HG03558 (cell line): ENCODE measurements around the gene IQGAP1.
"Not testable (repeated sequence)": the region's sequence is repeated elsewhere in the genome, so short reads cannot be mapped to it uniquely, and the experiment has no call there.

Experiments used
- ATAC-seq: cut with Tn5 transposase; IDR thresholded peaks from one replicate; pipeline ENCODE4 v1.9.1; 2021; ENCODE audit warnings: moderate number of reproducible peaks; ENCODE audit not compliant: unreplicated experiment; ENCODE audit errors: extremely low read depth

The IQGAP1 gene

GRCh38 chr15:90478846-90479481, 90.9 kb downstream of the IQGAP1 start:
- ATAC-seq = no peak

- ATAC-seq = no peak
Observed at GRCh38 chr15:90479656-90480055, 91.6 kb downstream of the IQGAP1 start.

GRCh38 chr15:90481023-90481422, 93.0 kb downstream of the IQGAP1 start:
- no peak for ATAC-seq

GRCh38 chr15:90482124-90483011, 94.3 kb downstream of the IQGAP1 start:
- ATAC-seq = no peak

- no peak for ATAC-seq
Observed at GRCh38 chr15:90483012-90483307, 94.9 kb downstream of the IQGAP1 start.

- ATAC-seq = no peak
Observed at GRCh38 chr15:90483637-90484036, 95.6 kb downstream of the IQGAP1 start.

GRCh38 chr15:90487186-90487585, 99.1 kb downstream of the IQGAP1 start:
- ATAC-seq = no peak

- no peak for ATAC-seq
Observed at GRCh38 chr15:90489514-90489913, 101.5 kb downstream of the IQGAP1 start.

- no peak for ATAC-seq
Observed at GRCh38 chr15:90489944-90490343, 101.9 kb downstream of the IQGAP1 start.

- ATAC-seq = no peak
Observed at GRCh38 chr15:90493647-90494046, 105.6 kb downstream of the IQGAP1 start.

- ATAC-seq = no peak
Observed at GRCh38 chr15:90495067-90495466, 107.0 kb downstream of the IQGAP1 start.

GRCh38 chr15:90496791-90497190, 108.7 kb downstream of the IQGAP1 start:
- ATAC-seq = no peak

- no peak for ATAC-seq
Observed at GRCh38 chr15:90497376-90497775, 109.3 kb downstream of the IQGAP1 start.

GRCh38 chr15:90497912-90498311, 109.9 kb downstream of the IQGAP1 start:
- ATAC-seq = no peak

GRCh38 chr15:90500171-90500570, 112.1 kb downstream of the IQGAP1 start:
- no peak for ATAC-seq

GRCh38 chr15:90501898-90502297, 113.9 kb downstream of the IQGAP1 start:
- ATAC-seq = no peak

GRCh38 chr15:90510781-90511180, 122.7 kb downstream of the IQGAP1 start:
- not testable (repeated sequence) for ATAC-seq

- not testable (repeated sequence) for ATAC-seq
Observed at GRCh38 chr15:90511211-90511618, 123.2 kb downstream of the IQGAP1 start.

GRCh38 chr15:90512276-90512675, 124.2 kb downstream of the IQGAP1 start:
- no peak for ATAC-seq

- ATAC-seq = no peak
Observed at GRCh38 chr15:90512981-90513380, 124.9 kb downstream of the IQGAP1 start.

GRCh38 chr15:90513448-90513847, 125.4 kb downstream of the IQGAP1 start:
- no peak for ATAC-seq

- ATAC-seq = not testable (repeated sequence)
Observed at GRCh38 chr15:90513893-90514292, 125.9 kb downstream of the IQGAP1 start.
